ENCODE measurements around the gene CNOT4.
"Not testable (repeated sequence)": the region's sequence is repeated elsewhere in the genome, so short reads cannot be mapped to it uniquely, and the experiment has no call there.

GRCh38 chr7:135469705-135470104, 40.2 kb downstream of the CNOT4 start:
- TF ChIP-seq CTCF (conservative IDR thresholded peaks at IDR 0.05 in 1 of 2, IDR thresholded peaks at IDR 0.05 in 1 of 2; ENCODE audit: low read depth in 1 of 2, low read length in 2 of 2); EZH2 (IDR thresholded peaks at IDR 0.05; ENCODE audit: low read length, missing control alignments): not testable (repeated sequence)

Measured in fibroblast of lung (primary cell).